DND-41 (cell line): ENCODE measurements around the gene BOD1L1.

Experiments
- EZH2 ChIP-seq: IDR thresholded peaks from 3 replicates; pipeline ENCODE4 v1.6.1; 2012; ENCODE audit warnings: borderline replicate concordance, low read depth, mild to moderate bottlenecking, moderate library complexity, low read length, inconsistent platforms; ENCODE audit not compliant: severe bottlenecking
- TF ChIP-seq, protein P1 (sequence below): IDR thresholded peaks from 2 replicates; pipeline ENCODE4 v1.5.1; 2012; ENCODE audit warnings: borderline replicate concordance, low read length, moderate library complexity, mild to moderate bottlenecking; ENCODE audit not compliant: poor library complexity, severe bottlenecking; ENCODE audit errors: extremely low read depth

DNA sequence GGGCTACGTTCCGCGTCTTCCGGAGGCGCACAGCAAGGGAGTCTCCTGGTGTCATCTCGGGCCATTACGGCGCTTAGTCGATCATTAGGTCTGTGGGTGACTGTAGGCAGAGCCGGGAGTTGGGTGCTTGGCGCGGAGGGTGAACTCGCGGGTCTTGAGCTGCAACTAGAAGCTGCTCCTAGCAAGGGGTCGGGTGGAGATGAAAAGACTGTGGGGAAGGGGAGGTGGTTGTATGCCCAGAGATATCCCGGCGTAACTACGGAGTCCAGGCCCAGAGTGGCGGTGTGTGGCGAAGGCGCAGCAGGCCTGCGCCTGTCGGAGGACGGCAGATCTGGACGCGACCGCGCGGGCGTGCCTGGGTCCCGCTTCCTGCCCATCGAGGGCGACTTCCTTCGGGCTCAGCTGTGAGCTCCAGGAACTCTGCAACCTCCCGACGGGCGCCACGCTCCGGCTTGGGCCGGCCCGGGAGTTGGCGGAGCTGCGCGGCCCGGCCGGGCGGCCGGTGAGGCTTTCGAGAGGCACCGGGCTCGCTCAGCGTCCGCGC lies 80.5 kb downstream of the BOD1L1 start:
- TF ChIP-seq, protein P1, sequence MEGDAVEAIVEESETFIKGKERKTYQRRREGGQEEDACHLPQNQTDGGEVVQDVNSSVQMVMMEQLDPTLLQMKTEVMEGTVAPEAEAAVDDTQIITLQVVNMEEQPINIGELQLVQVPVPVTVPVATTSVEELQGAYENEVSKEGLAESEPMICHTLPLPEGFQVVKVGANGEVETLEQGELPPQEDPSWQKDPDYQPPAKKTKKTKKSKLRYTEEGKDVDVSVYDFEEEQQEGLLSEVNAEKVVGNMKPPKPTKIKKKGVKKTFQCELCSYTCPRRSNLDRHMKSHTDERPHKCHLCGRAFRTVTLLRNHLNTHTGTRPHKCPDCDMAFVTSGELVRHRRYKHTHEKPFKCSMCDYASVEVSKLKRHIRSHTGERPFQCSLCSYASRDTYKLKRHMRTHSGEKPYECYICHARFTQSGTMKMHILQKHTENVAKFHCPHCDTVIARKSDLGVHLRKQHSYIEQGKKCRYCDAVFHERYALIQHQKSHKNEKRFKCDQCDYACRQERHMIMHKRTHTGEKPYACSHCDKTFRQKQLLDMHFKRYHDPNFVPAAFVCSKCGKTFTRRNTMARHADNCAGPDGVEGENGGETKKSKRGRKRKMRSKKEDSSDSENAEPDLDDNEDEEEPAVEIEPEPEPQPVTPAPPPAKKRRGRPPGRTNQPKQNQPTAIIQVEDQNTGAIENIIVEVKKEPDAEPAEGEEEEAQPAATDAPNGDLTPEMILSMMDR = no peak
- TF ChIP-seq EZH2 = no peak
